SU-DHL-6 (cell line): ENCODE data around the gene WDR35.

Experiments
- CTCF ChIP-seq: fragments of 200-600 bp; sonication (generic); IDR thresholded peaks from one replicate; pipeline ENCODE4 v1.5.1; 2017; ENCODE audit warnings: antibody characterized with exemption, mild to moderate bottlenecking, low read length, moderate library complexity; ENCODE audit not compliant: insufficient read depth, poor library complexity, severe bottlenecking
- EZH2phosphoT487 ChIP-seq: fragments of 200-600 bp; sonication (generic), shearing (Covaris generic); conservative IDR thresholded peaks from 2 replicates; pipeline ENCODE4 v1.6.1; 2018; ENCODE audit warnings: mild to moderate bottlenecking, antibody characterized with exemption, low read length, moderate library complexity, mixed read lengths

- no peak for TF ChIP-seq EZH2phosphoT487
- TF ChIP-seq CTCF = no peak
These were observed 47.8 kb upstream of the WDR35 start for GRCh38 chr2:20037660-20038059.
